HepG2 (cell line): ENCODE results near the gene RARS2. TPM values are rescaled to one million over a fixed set of nuclear protein-coding genes. Genes with fewer than 3 reads are reported as not detected.
"Not testable (repeated sequence)": the region's sequence is repeated elsewhere in the genome, so short reads cannot be mapped to it uniquely, and the experiment has no call there.

Experiments used
- ATAC-seq: fragments of 200-7000 bp; cut with Tn5 transposase; 3 replicates; pipeline ENCODE4 v1.9.1; 2020; ENCODE audit warnings: mild to moderate bottlenecking, moderate library complexity
- BruUV-seq: library from RNA; stranded (reverse); fragments of 400-500 nt; replicated peaks from 2 replicates; lab custom pipeline; 2021; lab: Mats Ljungman, UMichigan
- CTCF ChIA-PET: fragments of 300-600 bp; formaldehyde crosslinking; extraction: SDS; loops from one replicate; lab custom pipeline; 2021; ENCODE audit warnings: low total read pairs, inconsistent platforms, low intra/inter-chr PET ratio; lab: Yijun Ruan, JAX
- POLR2A ChIA-PET: fragments of 350-600 bp; sonication (Branson Sonifier 250); formaldehyde crosslinking; loops from one replicate; lab custom pipeline; 2020; ENCODE audit warnings: antibody characterized with exemption, inconsistent platforms; lab: Yijun Ruan, JAX
- DNase-seq: peaks from one replicate; pipeline ENCODE4 v3.0.0-alpha.2; 2015; ENCODE audit warnings: low spot score
- FAIRE-seq: peaks from 3 replicates; lab custom pipeline; 2011; peaks lifted over from hg19 to GRCh38; lab: Jason Lieb, UNC
- H2AFZ ChIP-seq: one replicate; pipeline ENCODE4 v1.6.1; 2011; ENCODE audit warnings: low read length, inconsistent platforms
- H3K27ac ChIP-seq: fragments of 300-600 bp; 3 replicates; pipeline ENCODE4 v1.8.0; 2011; ENCODE audit warnings: mixed run types, mild to moderate bottlenecking, mixed read lengths, low read length, inconsistent platforms; ENCODE audit not compliant: insufficient read depth; ENCODE audit errors: extremely low read length
- H3K27me3 ChIP-seq, 2 experiments: fragments of 200-600 bp in 1 of 2; 2 replicates in 1 of 2; 3 replicates in 1 of 2; pipeline versions ENCODE4 v1.6.0 to v1.8.0; 2011; ENCODE audit warnings: low read length in 2 of 2, mild to moderate bottlenecking in 2 of 2, moderate library complexity in 2 of 2, inconsistent platforms in 1 of 2; ENCODE audit not compliant: insufficient read depth in 2 of 2, control insufficient read depth in 1 of 2
- H3K36me3 ChIP-seq, 2 experiments: fragments of 200-600 bp in 1 of 2; replicated peaks in 1 of 2; 2 replicates in 1 of 2; 3 replicates in 1 of 2; pipeline versions ENCODE4 v1.5.1 to v1.8.0; 2011; ENCODE audit warnings: low read length in 2 of 2, inconsistent platforms in 1 of 2; ENCODE audit not compliant: insufficient read depth in 2 of 2, control insufficient read depth in 1 of 2
- H3K4me1 ChIP-seq: 2 replicates; pipeline ENCODE4 v1.5.1; 2012; ENCODE audit warnings: low read length, inconsistent platforms; ENCODE audit not compliant: insufficient read depth
- H3K4me2 ChIP-seq: 2 replicates; pipeline ENCODE4 v1.6.0; 2011; ENCODE audit warnings: low read depth, low read length, inconsistent platforms
- H3K4me3 ChIP-seq, 3 experiments: fragments of 200-600 bp in 1 of 3; sonication (generic), shearing (Covaris generic) in 1 of 3; replicated peaks in 1 of 3; 2 replicates each; pipeline ENCODE4 v1.5.1; 2011 to 2016; ENCODE audit warnings: low read length in 3 of 3, inconsistent platforms in 2 of 3, low read depth in 2 of 3, mild to moderate bottlenecking in 2 of 3, control low read depth in 1 of 3, mixed read lengths in 1 of 3; ENCODE audit not compliant: insufficient read depth in 1 of 3
- H3K79me2 ChIP-seq: one replicate; pipeline ENCODE4 v1.6.1; 2011; ENCODE audit warnings: low read length, inconsistent platforms; ENCODE audit not compliant: insufficient read depth
- H3K9ac ChIP-seq: 2 replicates; pipeline ENCODE4 v1.6.0; 2011; ENCODE audit warnings: mild to moderate bottlenecking, low read depth, low read length, inconsistent platforms; ENCODE audit not compliant: insufficient read depth
- H3K9me3 ChIP-seq: 2 replicates; pipeline ENCODE4 v1.5.1; 2012; ENCODE audit warnings: mild to moderate bottlenecking, low read length
- H4K20me1 ChIP-seq: 2 replicates; pipeline ENCODE4 v1.6.0; 2011; ENCODE audit warnings: inconsistent platforms, mild to moderate bottlenecking, low read length, moderate library complexity; ENCODE audit not compliant: insufficient read depth
- MTF1 ChIP-seq: sonication (generic); formaldehyde crosslinking; IDR thresholded peaks from 2 replicates; pipeline ENCODE4 v1.5.0; 2020; ENCODE audit warnings: missing genetic modification reagents
- ZNF382 ChIP-seq: sonication (generic); formaldehyde crosslinking; IDR thresholded peaks from 2 replicates; pipeline ENCODE4 v1.5.0; 2020; ENCODE audit warnings: missing genetic modification reagents, mild to moderate bottlenecking, borderline replicate concordance
- ZNF431 ChIP-seq: sonication (generic); formaldehyde crosslinking; IDR thresholded peaks from 2 replicates; pipeline ENCODE4 v1.9.0; 2022; ENCODE audit warnings: missing genetic modification reagents, low read depth, mild to moderate bottlenecking, borderline replicate concordance
- WGBS: methylation state at CpG from one replicate; pipeline ENCODE4 v1.1.6; 2017; ENCODE audit warnings: low lambda C conversion rate; 5-methylcytosine and 5-hydroxymethylcytosine counted together
- in situ Hi-C: cut with HindIII; loops from 2 replicates; pipeline ENCODE4 v1.10.0; 2017; ENCODE audit warnings: low pct_unique_long_range_greater_than_20kb; ENCODE audit not compliant: extremely low pct_ligation_motif_present
- intact Hi-C: fragments of 100-400 bp; cut with micrococcal nuclease; formaldehyde crosslinking; loops from one replicate; pipeline ENCODE4 v1.10.0; 2022; ENCODE audit not compliant: unreplicated experiment
- polyA plus RNA-seq, 8 experiments: library from polyadenylated mRNA; depleted of rRNA in 3 of 8; stranded (reverse) in 7 of 8; unstranded in 1 of 8; fragments of >200 nt; fragmentation: Illumina TruSeq in 4 of 8; extraction: Trizol in 4 of 8; gene quantifications; 2 replicates each; pipeline versions ENCODE4 v1.2.1 to v1.2.3, GENCODE V29; 2011 to 2016; ENCODE audit warnings: low read depth in 4 of 8, missing spikeins in 1 of 8, mixed read lengths in 1 of 8; ENCODE audit not compliant: insufficient read depth in 1 of 8
- total RNA-seq, 5 experiments: library from RNA; depleted of rRNA; stranded (reverse); fragments of >200 nt; fragmentation: Illumina TruSeq; extraction: Trizol; gene quantifications; 2 replicates each; pipeline ENCODE4 v1.2.3, GENCODE V29; 2016; ENCODE audit warnings: low read depth in 1 of 5

The RARS2 gene
- total and polyA plus RNA-seq, 2 of the 13 experiments (the other 11 are each of a cell fraction or from before 2014, with no cell fraction given): 23.4 to 80.1 TPM

DNA sequence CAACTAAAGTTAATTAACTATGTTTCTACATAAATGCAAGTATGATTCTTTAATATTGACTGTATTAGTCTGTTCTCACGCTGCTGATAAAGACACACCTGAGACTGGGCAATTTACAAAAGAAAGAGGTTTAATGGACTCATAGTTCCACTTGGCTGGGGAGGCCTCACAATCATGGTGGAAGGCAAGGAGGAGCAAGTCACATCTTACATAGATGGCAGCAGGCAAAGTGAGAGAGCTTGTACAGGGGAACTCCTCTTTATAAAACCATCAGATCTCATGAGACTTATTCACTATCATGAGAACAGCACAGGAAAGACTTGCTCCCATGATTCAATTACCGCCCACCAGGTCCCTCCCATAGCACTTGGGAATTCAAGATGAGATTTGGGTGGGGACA, 23.2 kb upstream of the RARS2 start:
- CTCF ChIA-PET, ATAC-seq: not testable (repeated sequence)

GRCh38 chr6:87608802-87609201, 19.0 kb upstream of the RARS2 start:
- H3K4me1 ChIP-seq: no peaks in the 10 kb centered on the region
- H3K36me3 ChIP-seq: peaks cover 1 to 19% of the 10 kb centered on the region in 2 experiments; a peak in 4 of 5 replicates
- H3K9me3 ChIP-seq: no peaks in the 10 kb centered on the region
- CTCF ChIA-PET: no interaction called here
- no peak overlapping the region for H3K27ac ChIP-seq
- no peak for FAIRE-seq
- no TSS peak for BruUV-seq
- no peak for TF ChIP-seq MTF1
- no peak for TF ChIP-seq ZNF382
- TF ChIP-seq, all 625 proteins: peak for 0
- intact Hi-C loops: no loop called here
- 96% methylated on average over 3 of the region's 3 CpGs for WGBS
- no peaks in the 10 kb centered on the region for H3K27me3 ChIP-seq
- ATAC-seq (no peak), DNase-seq (no peak)
- no peaks in the 10 kb centered on the region for H3K79me2 ChIP-seq
- no peak overlapping the region for H3K4me3 ChIP-seq
- POLR2A ChIA-PET: no interaction called here
- H2AFZ ChIP-seq: no peak overlapping the region
- no peak overlapping the region for H3K4me2 ChIP-seq
- H3K9ac ChIP-seq: no peak overlapping the region
- in situ Hi-C loops: no loop called here
- no peaks in the 10 kb centered on the region for H4K20me1 ChIP-seq

More for the DNA sequence above, 23.2 kb upstream of the RARS2 start:
- intact Hi-C loops, FAIRE-seq, H3K9me3 ChIP-seq, H3K27ac ChIP-seq, H3K4me3 ChIP-seq, H2AFZ ChIP-seq, H3K9ac ChIP-seq, H3K4me1 ChIP-seq, in situ Hi-C loops, H3K79me2 ChIP-seq, H3K27me3 ChIP-seq, POLR2A ChIA-PET, H3K4me2 ChIP-seq, DNase-seq, H4K20me1 ChIP-seq, BruUV-seq: not testable (repeated sequence)
- 100% methylated on average over 2 of the region's 2 CpGs for WGBS
- TF ChIP-seq ZNF431: 0 out of 2 replicates have a peak, but pooled peaks have one; percentile 51
- H3K36me3 ChIP-seq: peaks cover 0 to 29% of the 10 kb centered on the region in 2 experiments; a peak in 4 of 5 replicates
